Measurements from ENCODE around the gene SOD2.
"Not testable (repeated sequence)": the region's sequence is repeated elsewhere in the genome, so short reads cannot be mapped to it uniquely, and the experiment has no call there.

SOD2 gene

DNA sequence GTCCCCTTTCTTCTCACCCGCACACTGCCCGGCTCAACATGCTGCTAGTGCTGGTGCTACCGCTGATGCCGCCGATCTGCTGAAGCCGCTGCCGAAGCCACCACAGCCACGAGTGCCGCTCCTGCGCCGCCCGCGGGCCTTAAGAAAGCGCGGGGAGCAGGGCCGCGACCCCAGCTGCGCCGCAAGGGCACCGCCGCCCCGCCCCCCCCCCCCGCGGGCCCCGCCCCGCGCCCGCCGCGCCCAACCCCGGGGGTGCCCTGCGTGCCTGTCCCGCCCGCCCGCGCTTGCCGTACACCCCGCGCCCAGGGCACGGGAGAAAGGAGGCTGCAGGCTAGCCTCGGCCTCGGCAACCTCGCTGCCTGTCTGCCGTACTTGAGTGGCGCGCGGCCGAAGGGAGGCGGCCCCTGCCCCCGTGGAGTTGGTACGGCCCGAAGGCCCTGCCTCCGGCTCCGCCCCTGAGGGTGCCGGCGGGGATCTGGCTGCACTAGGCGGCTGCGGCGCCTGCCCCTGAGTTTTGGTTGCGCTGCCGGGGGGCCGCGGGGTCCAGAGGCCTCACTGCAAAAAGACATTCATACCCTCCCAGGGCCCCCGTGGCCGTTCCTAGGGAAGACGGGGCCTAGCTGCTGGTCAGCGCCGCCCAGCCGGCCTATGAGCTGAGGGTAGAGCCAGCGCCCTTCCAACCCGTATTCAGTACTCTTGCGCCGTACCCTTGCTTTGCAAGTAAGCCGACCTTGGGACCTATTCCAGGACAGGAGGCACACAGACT, at the start of gene SOD2:
Gene SOD2 (minus strand): TSS at position 114 of the 766 bp plus-strand sequence. CDS start 74 bp downstream, at position 40.
- DNase-seq = peak; percentile 68

DNA sequence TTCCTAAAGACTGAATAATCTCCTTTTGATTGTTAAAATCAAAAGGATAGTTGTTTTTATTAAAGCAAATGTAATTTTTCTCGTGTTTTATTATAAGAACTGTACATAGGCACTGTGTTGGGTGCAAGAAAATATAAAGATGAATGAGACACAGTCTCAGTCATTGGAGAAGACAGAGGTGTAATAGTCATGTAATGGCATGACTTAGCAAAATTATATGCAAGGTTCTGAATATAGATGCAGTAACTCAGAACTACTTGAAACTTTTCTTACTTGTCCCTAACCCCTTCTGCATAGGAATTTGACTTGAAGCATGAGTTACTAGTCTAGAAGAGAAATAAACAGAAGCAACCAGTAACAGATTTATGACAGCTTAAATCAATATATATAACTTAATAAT, 49.1 kb upstream of the SOD2 start:
- no peak for DNase-seq

DNA sequence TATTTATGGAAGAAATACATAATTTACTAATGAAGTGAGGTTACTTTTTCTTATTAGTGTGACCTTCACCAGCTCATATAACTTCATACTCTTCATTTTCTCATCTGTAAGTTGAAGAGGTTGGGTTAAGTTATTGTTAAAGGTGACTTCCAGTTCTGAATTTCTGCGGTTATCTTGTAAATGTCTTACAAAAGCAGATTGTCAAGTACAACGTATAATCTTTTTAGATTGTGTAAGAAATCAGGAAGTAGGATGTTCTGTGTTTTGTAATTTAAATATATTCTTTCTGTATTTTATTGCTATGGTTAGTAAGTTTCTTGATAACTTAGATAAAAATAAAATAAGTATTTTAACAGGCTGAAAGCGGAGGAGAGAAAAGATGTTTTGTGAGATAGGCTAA, 46.3 kb upstream of the SOD2 start:
- no peak for DNase-seq

DNA sequence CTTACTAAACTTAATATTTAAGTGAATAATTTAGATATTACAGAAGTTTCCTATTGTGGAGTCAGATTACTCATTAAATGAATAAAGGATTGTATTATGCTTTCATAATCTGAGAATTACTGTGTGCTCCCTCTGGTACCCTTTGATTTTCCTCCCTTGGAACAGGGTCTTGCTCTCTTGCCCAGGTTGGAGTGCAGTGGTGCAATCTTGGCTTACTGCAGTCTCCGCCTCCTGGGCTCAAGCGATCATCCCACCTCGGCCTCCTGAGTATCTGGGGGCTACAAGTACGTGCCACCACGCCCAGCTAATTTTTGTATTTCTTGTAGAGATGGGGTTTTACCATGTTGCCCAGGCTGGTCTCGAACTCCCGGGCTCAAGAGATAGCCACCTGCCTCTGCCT, 43.9 kb upstream of the SOD2 start:
- DNase-seq = no peak

DNA sequence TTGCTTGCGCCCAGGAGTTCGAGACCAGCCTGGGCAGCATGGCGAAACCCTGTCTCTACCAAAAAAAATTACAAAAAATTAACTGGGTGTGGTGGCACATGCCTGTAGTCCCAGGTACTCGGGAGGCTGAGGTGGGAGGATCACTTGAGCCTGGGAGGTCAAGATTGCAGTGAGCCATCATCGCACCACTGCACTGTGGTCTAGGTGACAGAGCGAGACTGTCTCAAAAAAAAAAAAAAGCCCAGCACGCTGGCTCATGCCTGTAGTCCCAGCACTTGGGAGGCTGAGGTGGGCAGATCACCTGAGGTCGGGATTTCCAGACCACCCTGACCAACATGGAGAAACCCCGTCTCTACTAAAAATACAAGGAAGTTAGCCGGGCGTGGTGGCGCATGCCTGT, 40.4 kb upstream of the SOD2 start:
- DNase-seq = not testable (repeated sequence)

DNA sequence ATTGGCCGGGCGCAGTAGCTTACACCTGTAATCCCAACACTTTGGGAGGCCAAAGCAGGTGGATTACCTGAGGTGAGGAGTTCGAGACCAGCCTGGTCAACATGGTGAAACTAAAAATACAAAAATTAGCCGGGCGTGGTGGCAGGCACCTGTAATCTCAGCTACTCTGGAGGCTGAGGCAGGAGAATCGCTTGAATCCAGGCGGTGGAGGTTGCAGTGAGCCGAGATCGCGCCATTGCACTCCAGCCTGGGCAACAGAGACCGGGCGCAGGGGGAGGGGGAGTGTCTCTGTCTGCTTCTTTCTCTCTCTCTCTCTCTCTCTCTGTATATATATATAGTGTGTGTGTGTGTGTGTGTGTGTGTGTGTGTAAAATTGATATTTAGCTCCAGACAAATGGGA, 39.5 kb upstream of the SOD2 start:
- DNase-seq = not testable (repeated sequence)

DNA sequence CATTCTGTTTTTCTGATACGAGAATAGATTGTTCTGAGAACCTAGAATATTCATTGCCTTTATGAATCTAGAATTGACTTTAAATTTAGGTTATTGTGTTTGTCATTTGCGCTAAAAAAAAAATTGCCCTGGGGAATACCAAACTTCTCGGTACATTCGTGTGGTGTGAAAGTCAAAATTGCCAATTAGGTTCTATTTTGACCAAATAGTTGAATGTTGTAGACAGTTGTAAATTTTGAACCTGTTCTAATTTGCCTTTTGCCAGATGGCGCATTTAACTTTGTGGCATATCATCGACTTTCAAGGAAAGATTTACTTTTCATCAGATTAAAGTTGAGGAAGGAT, 37.3 kb upstream of the SOD2 start:
- DNase-seq = no peak

DNA sequence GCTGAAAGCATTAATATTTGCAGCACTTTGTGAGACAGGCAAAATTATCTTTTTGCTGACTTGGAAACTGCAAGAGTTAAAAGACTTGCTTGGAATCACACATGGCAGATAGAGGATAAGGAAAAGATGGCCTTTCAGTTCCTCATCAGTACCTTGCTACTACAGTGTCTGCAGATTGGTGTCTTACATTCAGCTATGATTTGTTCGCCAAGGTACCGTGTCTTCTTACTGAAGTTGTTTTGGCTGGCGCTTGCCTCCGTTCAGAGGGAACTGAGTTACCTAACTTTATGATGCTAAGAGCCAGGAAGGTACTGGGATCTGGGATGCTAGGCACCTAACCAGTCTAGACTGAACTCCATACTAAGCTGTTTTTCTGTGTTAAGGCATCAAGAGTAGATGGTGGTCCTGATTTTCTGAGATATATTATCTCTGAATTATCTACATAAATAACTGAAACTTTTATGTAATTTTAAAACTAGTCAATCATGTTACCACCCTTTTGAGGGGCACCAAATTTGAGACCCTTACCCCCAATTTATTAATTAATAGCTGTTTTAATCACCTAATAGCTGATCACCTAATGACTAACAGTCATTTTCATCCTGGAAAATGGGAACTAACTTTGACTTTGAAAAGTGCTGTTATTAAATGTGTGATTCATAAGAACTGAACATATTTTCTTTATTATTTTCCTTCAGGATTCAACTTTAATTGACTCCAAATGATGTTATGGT, 36.7 kb upstream of the SOD2 start:
- no peak for DNase-seq

DNA sequence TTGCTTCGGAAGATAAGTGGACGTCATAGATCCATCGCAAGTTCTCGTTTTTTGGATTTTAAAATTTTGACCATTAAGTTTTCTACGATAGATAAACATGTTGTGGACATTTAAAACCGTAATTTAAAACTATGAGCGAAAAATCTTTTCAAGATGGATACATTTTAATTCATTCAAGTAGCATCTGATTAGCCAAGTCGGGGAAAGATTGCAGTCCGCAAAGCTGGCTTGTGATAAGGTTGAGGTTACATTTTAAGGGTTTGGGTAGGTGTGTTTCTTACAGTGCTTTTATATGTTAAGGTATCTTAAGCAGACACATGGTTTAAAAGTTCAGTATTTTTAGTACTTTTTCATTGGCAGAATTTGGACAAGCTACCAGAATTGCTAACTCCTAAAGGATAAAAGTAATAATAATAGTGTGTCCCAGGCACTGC, 35.5 kb upstream of the SOD2 start:
- no peak for DNase-seq

DNA sequence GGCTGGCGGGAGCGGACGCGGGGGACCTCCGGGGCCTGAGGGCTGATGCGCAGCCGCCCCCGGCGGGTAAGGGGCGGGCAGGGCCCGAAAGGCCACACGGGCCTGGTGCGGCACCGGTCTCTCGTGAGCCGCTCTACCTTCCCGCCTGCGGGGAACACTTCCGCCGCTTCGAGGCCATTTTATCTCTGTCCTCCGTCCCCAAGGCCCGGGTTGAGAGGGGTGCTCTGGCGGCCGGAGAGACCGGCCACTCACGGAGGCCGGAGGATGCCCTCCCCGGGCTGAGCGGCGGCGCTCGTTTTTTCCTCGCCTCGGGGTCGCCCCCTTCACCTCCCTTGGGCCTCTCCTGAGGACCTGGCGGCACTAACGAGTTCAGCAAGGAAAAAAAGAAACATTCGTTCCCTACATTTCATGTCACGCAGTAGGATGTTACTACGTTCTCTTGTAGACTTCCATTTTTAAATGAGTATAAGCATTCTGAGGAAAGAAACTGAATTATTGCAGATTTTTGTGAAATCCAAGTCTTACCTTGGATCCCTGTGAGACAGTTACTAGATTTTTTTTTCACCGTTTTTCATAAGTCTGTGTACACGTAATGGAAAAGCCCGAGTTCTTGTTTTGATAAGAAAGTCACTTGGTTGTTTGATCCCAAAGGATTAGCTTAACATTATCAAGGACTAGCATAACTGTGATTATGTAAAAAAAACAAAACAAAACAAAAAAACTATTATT, 34.8 kb upstream of the SOD2 start:
- DNase-seq = no peak

DNA sequence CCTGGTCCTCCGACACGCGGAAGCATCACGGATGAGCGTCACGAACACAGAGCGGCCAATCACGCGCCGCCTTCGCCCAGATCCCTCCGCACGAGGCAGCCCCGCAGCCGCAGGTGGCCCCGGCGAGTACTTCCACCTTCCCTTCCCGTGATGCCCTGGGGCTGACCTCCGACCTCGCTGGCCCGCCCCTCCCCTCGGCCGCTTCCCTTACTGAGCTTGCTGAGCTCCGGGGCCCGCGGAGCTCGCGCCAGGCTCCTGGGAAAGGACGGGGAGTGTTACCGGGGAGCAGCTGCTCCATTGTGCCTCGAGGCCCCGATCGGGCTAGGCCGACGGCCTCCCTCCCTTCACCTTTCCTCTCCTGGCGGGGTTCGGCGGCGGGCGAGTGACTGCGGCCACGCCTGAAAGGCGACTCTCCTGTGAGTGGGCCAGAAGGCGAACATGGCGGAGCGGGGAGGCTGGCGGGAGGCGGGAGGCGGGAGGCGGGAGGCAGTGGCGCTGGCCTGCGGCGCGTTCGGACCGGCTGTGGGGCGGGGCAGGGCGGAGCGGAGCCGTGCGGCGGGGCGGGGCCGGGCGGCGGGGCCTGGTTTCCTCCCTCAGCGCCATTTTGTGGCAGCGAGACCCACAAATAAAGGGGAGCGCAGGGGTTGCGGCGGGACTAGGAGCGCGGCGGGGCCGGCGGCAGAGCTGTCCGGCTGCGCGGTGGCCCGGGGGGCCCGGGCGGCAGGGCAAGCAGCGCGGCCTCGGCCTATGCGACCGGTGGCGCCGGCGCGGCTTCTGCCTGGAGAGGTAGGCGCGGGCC, 34.1 kb upstream of the SOD2 start, which contains the start of gene WTAP:
Gene WTAP (plus strand): TSS at position 589 of the 799 bp plus-strand sequence. CDS start 8,760 bp downstream, outside the sequence.
- DNase-seq = peak; percentile 95

DNA sequence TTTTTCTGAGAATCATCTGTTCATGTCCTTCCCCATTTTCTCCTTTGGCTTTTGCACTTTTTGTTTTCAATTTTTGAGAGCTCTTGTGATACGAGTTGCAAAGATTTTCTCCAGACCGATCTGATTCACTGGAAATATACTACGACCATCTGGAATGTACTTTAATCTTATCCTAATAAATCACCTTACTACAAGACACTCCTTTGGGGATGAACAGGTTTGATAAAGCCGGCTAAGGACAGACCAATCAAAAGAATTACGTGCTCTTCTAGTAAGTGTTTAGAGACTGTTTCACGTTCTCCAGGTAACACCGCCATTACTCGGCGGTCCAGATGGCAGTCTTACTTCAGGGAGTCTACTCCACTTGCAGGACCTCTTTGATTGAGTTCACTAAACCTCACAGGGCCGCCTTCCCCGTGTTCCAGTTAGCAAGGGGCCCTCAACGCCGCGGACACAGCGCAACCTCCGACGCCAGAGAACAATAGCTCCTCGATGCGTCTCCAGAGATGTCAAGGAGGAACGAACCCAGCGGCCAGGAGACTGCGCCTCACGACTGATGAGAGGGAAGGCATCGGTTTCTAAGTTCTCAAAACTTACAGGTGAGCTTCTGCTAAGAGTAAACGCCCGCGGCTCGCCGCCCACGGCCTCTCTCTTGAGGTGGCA, 33.3 kb upstream of the SOD2 start:
- DNase-seq = no peak

DNA sequence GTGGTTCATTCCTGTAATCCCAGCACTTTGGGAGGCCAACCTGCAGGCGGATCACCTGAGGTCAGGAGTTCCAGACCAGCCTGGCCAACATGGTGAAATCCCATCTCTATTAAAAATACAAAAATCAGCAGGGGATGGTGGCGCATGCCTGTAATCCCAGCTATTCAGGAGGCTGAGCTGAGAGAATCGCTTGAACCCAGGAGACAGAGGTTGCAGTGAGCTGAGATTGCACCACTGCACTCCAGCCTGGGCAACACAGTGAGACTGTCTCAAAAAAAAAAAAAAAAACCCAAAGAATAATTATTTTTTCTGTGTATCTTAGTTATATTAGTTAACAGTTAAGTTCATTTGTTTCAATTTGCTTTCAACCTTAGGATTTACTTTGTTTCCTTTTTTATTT, 32.2 kb upstream of the SOD2 start:
- DNase-seq = not testable (repeated sequence)

DNA sequence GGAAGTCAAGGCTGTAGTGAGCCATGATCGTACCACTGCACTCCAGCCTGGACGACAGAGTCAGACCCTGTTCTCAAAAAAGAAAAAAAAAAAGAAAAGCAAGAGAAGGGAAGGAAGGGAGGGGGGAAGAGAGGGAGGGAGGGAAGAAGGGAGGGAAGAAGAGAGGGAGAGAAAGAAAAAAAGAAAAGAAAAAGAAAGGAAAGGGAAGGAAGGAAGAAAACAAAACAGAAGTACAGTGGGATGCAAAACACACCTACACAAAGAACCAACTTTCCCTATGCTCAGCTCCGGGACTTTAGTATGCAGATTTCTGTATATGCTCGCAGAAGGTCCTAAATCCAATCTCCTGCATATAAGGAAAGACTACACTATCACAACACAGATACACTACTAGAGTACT, 31.7 kb upstream of the SOD2 start:
- DNase-seq = no peak

DNA sequence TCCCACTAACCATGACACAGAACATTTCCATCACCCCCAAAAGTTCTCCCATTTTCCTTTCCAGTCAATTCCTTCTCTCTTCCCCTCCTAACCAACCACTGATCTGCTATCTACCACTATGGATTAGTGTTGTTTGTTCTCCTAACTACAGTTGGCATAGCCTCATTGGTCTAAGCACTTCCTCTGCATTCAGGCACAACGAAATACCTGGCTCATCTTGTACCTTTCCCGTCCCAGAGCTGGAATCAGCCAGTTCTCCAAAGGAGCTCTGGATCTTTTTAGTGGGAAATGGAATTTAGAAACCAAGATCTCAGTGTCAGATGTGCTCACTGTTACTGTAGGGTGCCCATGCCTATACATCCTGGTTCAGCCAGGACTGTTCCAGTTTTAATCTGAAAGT, 30.2 kb upstream of the SOD2 start:
- no peak for DNase-seq

DNA sequence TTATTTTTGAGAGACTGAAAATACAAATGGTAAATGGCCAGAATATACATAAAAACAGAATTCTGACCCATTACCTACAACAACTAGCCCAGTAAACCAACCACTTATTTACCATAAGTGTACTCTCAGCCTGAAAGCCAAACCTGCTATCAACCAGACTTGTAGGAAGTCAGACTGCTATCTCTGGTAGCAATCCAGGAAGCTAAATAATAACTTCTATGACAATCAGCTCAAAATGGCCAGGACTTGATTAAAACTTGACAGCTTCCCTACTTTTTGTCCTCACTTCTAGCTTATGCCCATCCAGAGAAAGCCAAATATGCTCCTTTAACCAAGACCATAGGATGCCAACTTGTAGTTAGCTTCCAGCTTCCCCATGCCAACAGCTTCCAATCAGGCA, 29.6 kb upstream of the SOD2 start:
- no peak for DNase-seq

DNA sequence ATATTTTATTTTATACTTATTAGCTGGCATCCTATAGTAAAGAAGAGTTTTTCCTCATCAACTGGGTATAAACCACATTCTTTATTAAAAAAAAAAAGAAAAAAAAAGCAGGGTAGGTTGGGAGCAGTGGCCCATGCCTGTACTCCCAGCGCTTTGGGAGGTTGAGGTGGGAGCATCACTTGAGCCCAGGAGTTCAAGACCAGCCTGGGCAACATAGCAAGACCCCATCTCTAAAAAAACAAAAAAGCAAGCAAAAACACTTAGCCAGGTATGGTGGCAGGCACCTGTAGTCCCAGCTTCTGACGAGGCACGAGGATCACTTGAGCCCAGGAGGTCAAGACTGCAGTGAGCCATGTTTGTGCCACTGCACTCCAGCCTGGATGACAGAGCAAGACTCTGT, 28.9 kb upstream of the SOD2 start:
- DNase-seq = not testable (repeated sequence)

DNA sequence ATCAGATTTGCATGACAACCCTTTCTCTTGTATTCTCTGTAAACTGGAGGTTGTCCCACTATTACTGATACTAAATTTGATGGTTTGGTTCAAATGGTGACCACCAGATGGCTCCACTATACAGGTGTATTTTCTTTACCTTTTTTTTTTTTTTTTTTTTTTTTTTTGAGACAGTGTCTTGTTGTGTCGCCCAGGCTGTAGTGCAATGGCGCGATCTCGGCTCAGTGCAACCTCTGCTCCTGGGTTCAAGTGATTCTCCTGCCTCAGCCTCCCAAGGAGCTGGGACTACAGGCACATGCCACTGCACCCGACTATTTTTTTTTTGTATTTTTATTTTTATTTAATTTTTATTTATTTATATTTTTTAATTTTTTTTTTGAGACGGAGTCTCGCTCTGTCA, 27.7 kb upstream of the SOD2 start:
- DNase-seq = peak; percentile 30

DNA sequence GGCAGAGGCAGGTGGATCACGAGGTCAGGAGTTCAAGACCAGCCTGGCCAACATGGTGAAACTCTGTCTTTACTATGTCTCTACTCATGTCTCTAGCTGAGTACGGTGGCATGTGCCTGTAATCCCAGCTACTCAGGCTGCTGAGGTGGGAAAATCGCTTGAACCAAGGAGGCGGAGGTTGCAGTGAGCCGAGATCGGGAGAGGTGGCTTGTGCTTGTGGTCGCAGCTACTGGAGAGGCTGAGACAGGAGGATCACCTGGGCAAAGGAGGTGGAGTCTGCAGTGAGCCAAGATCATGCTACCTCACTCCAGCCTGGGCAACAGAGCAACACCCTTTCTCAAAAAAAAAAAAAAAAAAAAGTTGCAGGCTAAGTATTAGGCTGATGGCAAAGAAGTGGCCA, 26.2 kb upstream of the SOD2 start:
- no peak for DNase-seq

DNA sequence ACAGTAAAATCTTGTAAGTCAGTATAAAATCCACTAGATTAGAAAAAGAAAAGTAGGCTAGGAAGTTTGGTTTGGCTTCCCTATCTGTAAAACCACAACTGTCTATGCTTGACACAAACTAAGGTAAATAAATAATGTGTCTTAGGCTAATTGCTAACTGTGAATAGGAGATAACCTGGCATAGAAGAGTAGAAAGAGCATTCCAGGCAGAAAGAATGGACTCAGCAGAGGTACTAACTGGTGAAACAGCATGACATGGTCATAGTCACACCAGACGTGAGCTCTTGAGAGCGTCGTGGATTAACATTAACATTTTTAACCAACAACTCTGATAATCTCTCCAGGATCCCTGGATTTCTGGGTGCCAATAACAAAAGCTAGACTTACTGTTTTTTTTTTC, 25.6 kb upstream of the SOD2 start:
- no peak for DNase-seq

DNA sequence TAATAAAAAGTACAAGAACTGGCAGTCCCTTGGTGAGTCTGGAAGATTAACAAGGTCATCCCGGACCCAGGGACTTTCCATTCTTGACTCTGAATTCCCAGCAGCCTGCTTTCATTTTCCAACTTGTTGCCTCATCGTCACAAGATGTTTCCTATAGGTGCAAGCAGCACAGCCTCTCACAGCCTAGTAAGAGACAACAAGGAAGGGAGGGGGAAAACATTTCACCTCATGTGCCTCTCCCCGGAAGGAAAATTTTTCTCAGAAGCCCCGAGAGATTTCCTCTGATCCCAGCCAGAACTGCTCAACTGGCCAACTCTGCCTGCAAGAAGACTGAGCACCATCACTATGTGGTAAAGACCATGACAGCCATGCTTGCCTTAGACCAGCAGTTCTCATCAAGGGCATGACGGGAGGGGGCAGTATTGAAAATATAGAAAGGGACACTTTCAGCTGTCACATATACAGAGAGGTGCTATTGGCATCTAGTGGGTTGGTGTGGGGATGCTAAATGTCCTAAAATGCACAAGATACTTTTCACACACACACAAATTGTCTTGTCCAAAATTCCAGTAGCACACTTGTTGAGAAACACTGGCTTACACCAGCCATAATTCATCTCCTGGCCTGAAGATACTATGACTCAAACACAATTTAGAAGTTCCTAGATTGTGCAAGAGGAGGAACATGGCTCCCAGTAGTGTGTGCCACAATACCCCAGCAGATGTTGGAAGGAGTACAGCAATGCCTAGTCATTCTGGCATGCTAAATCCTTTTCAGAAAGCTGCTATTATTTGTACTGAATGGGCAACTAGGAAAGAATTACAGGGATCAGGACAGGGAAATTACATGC, 23.4 kb upstream of the SOD2 start:
- DNase-seq = no peak

All from activated T-cell treated with anti-CD3 and anti-CD28 coated beads for 4 hours (primary cell).